ENCODE data around the gene ARHGAP31.

Gene ARHGAP31

DNA sequence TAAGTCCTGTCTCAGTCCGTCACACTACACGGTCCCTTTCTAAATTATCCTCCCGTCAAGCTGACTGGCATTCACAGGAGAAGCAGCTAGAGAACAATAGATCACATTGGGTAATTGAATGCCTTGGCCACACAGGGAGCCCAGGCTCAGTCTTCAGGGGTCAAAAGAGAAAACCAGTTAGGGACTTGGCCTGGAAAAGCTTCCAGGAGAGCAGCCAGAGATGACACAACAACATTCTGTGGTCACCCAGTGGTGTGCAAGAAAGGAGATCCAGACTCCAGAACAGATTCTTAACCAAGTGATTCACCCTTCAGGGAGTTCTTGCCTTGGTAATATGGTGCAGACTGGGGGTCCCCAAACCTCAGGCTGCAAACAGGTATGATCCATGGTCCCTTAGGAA, 15.9 kb downstream of the ARHGAP31 start:
- Histone ChIP-seq H3K27me3 (ENCODE audit: insufficient read depth, low read length) (no peaks in the 10 kb centered on the region), H3K9me3 (ENCODE audit: low read length) (no peaks in the 10 kb centered on the region), H3K36me3 (ENCODE audit: insufficient read depth, low read length) (no peaks in the 10 kb centered on the region), H2AFZ (ENCODE audit: low read length) (no peak overlapping the region), H3K9ac (ENCODE audit: low read length) (no peak overlapping the region), H3K4me1 (ENCODE audit: insufficient read depth, low read length, severe bottlenecking) (no peaks in the 10 kb centered on the region), H3K4me3 (ENCODE audit: low read depth, low read length, poor library complexity, severe bottlenecking) (no peak overlapping the region), H3F3A (ENCODE audit: insufficient read depth, low read length) (no peaks in the 10 kb centered on the region), H3K79me2 (ENCODE audit: insufficient read depth, low read length) (no peaks in the 10 kb centered on the region), H3K27ac (ENCODE audit: low read depth, low read length, poor library complexity, severe bottlenecking) (no peak overlapping the region), H3K9me2 (ENCODE audit: low read depth, low read length) (no peaks in the 10 kb centered on the region), H4K20me1 (ENCODE audit: insufficient read depth, low read length) (no peaks in the 10 kb centered on the region), H3K4me2 (ENCODE audit: low read length) (no peak overlapping the region)
- TF ChIP-seq EZH2 (IDR thresholded peaks at IDR 0.05; ENCODE audit: borderline replicate concordance, low read length): no peak
- TF ChIP-seq, protein P1, sequence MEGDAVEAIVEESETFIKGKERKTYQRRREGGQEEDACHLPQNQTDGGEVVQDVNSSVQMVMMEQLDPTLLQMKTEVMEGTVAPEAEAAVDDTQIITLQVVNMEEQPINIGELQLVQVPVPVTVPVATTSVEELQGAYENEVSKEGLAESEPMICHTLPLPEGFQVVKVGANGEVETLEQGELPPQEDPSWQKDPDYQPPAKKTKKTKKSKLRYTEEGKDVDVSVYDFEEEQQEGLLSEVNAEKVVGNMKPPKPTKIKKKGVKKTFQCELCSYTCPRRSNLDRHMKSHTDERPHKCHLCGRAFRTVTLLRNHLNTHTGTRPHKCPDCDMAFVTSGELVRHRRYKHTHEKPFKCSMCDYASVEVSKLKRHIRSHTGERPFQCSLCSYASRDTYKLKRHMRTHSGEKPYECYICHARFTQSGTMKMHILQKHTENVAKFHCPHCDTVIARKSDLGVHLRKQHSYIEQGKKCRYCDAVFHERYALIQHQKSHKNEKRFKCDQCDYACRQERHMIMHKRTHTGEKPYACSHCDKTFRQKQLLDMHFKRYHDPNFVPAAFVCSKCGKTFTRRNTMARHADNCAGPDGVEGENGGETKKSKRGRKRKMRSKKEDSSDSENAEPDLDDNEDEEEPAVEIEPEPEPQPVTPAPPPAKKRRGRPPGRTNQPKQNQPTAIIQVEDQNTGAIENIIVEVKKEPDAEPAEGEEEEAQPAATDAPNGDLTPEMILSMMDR (IDR thresholded peaks at IDR 0.05; ENCODE audit: low read length): no peak

DNA sequence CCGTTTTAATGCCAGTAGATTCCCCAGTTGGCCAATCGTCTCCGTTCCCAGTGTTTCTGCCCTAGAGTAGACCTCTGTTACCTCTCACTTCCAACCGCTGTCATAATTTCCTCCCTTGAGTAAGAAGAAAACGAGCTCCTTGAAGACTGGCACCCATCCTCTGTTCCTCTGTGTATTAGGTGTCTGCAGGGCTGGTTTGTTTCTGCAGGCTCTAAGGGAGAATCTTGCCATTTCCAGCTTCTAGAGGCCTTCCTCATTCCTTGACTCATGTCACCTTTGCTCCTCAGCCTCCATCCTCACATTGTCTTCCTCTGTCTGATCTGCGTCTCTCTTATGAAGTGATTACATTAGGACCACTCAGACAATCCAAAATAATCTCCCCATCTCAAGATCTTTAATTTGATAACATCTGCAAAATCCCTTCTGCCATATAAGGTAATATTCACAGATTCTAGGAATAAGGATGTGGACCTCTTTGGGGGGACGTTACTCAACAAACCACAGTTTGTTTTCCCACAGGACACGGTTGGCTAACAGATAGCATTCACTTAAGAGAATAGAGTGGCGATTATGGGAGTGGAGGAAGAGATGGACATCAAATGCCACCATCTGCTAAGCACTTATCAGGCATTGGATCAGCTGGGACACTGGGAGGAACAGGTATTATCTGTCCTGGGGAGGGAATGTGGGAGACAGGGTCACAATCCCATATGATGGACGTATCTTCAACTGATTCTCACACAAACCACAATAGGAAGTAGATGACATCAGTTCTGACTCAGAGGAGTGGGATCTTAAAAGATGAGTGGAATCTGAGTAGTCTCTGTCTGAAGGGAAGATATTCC, 17.1 kb downstream of the ARHGAP31 start:
- Histone ChIP-seq H3K9ac (ENCODE audit: low read length) (no peak overlapping the region), H4K20me1 (ENCODE audit: insufficient read depth, low read length) (no peaks in the 10 kb centered on the region), H2AFZ (ENCODE audit: low read length) (no peak overlapping the region), H3K36me3 (ENCODE audit: insufficient read depth, low read length) (no peaks in the 10 kb centered on the region), H3K79me2 (ENCODE audit: insufficient read depth, low read length) (no peaks in the 10 kb centered on the region), H3K4me2 (ENCODE audit: low read length) (no peak overlapping the region), H3K9me2 (ENCODE audit: low read depth, low read length) (no peaks in the 10 kb centered on the region), H3K27me3 (ENCODE audit: insufficient read depth, low read length) (no peaks in the 10 kb centered on the region; the same call in 1 of the 2 replicates), H3K4me1 (ENCODE audit: insufficient read depth, low read length, severe bottlenecking) (no peaks in the 10 kb centered on the region), H3K4me3 (ENCODE audit: low read depth, low read length, poor library complexity, severe bottlenecking) (no peak overlapping the region), H3F3A (ENCODE audit: insufficient read depth, low read length) (no peaks in the 10 kb centered on the region), H3K9me3 (ENCODE audit: low read length) (no peaks in the 10 kb centered on the region), H3K27ac (ENCODE audit: low read depth, low read length, poor library complexity, severe bottlenecking) (no peak overlapping the region)
- no peak for TF ChIP-seq EZH2 (IDR thresholded peaks at IDR 0.05; ENCODE audit: borderline replicate concordance, low read length)
- TF ChIP-seq, protein P1 (IDR thresholded peaks at IDR 0.05; ENCODE audit: low read length): no peak

DNA sequence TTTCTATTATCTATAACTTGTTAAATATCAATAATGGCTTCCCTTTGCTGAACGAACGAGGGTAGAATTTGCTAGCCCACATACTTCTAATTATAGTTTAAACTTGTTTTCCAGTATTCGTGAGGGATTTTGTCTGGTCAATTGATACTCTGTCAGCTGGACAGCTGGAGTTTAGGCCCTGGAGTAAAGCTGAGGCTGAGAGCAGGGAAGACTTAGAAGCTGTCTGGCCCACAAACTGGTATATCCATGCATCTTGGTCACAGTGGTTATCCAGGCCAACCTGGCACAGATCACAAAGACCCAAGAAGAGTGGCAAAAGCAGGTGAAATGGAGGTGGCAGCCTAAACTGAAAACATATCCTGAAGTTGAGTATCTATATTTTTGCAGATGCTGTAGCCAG, 19.3 kb downstream of the ARHGAP31 start:
- TF ChIP-seq, protein P1 (IDR thresholded peaks at IDR 0.05; ENCODE audit: low read length): no peak
- no peak for TF ChIP-seq EZH2 (IDR thresholded peaks at IDR 0.05; ENCODE audit: borderline replicate concordance, low read length)
- no peaks in the 10 kb centered on the region for H3K9me2 ChIP-seq (ENCODE audit: low read depth, low read length)
- no peak overlapping the region for H3K4me3 ChIP-seq (ENCODE audit: low read depth, low read length, poor library complexity, severe bottlenecking)
- H3K4me2 ChIP-seq (ENCODE audit: low read length): no peak overlapping the region
- H3K27ac ChIP-seq (ENCODE audit: low read depth, low read length, poor library complexity, severe bottlenecking): no peak overlapping the region
- H3K27me3 ChIP-seq (ENCODE audit: insufficient read depth, low read length): no peaks in the 10 kb centered on the region; the same call in 1 of the 2 replicates
- H3K9me3 ChIP-seq (ENCODE audit: low read length): no peaks in the 10 kb centered on the region
- H3K79me2 ChIP-seq (ENCODE audit: insufficient read depth, low read length): no peaks in the 10 kb centered on the region
- H2AFZ ChIP-seq (ENCODE audit: low read length): no peak overlapping the region
- no peaks in the 10 kb centered on the region for H3K4me1 ChIP-seq (ENCODE audit: insufficient read depth, low read length, severe bottlenecking)
- H3K36me3 ChIP-seq (ENCODE audit: insufficient read depth, low read length): no peaks in the 10 kb centered on the region
- no peaks in the 10 kb centered on the region for H3F3A ChIP-seq (ENCODE audit: insufficient read depth, low read length)
- no peaks in the 10 kb centered on the region for H4K20me1 ChIP-seq (ENCODE audit: insufficient read depth, low read length)
- no peak overlapping the region for H3K9ac ChIP-seq (ENCODE audit: low read length)
